Body of pancreas (tissue), 4 donors: ENCODE data around the gene FOXP1. TPM values are rescaled to one million over a fixed set of nuclear protein-coding genes. Genes with fewer than 3 reads are reported as not detected.

Experiments used
- ATAC-seq: fragments of 150-250 bp; one replicate; pipeline ENCODE4 v1.9.1; 2016
- DNase-seq, 4 donors: peaks; one replicate each; pipeline ENCODE4 v3.0.0-alpha.2; 2019
- H3K27ac ChIP-seq, 4 donors: fragments of 200-600 bp; sonication (generic); 1 replicate in 3 of 4; 2 replicates in 1 of 4; pipeline versions ENCODE4 v1.5.1 to v1.6.1; 2016 to 2019; ENCODE audit warnings: mild to moderate bottlenecking in 1 of 4, mixed read lengths in 1 of 4, moderate library complexity in 1 of 4
- H3K27me3 ChIP-seq, 2 donors: fragments of 200-600 bp; sonication (generic); one replicate each; pipeline ENCODE4 v1.6.0; 2016; ENCODE audit warnings: mild to moderate bottlenecking in 1 of 2
- H3K36me3 ChIP-seq, 2 donors: fragments of 200-600 bp; sonication (generic); replicated peaks in 1 of 2; 2 replicates each; pipeline ENCODE4 v1.5.1; 2016; ENCODE audit warnings: low read depth in 2 of 2; ENCODE audit not compliant: insufficient read depth in 1 of 2
- H3K4me1 ChIP-seq: fragments of 200-600 bp; sonication (generic); one replicate; pipeline ENCODE4 v1.6.0; 2016
- H3K4me3 ChIP-seq, 2 donors: fragments of 200-600 bp; sonication (generic); 1 replicate in 1 of 2; 2 replicates in 1 of 2; pipeline ENCODE4 v1.5.1; 2016 to 2019
- H3K9me3 ChIP-seq, 3 donors: fragments of 200-600 bp; sonication (generic); 1 replicate in 2 of 3; 2 replicates in 1 of 3; pipeline ENCODE4 v1.5.1; 2016
- CTCF ChIP-seq, 7 experiments: fragments of 450-650 bp in 4 of 7; fragments of 200-600 bp in 3 of 7; sonication (generic) in 3 of 7; IDR thresholded peaks; one replicate each; pipeline ENCODE4 v1.5.1; 2016 to 2019; ENCODE audit warnings: antibody characterized with exemption in 7 of 7
- POLR2A ChIP-seq, 3 donors: fragments of 450-650 bp; IDR thresholded peaks; one replicate each; pipeline ENCODE4 v1.6.1; 2016; ENCODE audit warnings: antibody characterized with exemption in 3 of 3, mild to moderate bottlenecking in 2 of 3
- WGBS, 2 donors: methylation state at CpG; one replicate each; pipeline ENCODE4 v1.1.5; 2017; 5-methylcytosine and 5-hydroxymethylcytosine counted together
- intact Hi-C: fragments of 100-400 bp; cut with DNase I; formaldehyde crosslinking; loops from one replicate; pipeline ENCODE4 v1.15.1; 2023
- total RNA-seq, 2 donors: library from RNA; depleted of rRNA; stranded (reverse); fragments of >200 nt; gene quantifications; one replicate each; pipeline ENCODE4 v1.1.0, GENCODE V29; 2016

Gene FOXP1
- total RNA-seq, 2 donors from 2014 or later: 85.7 to 86.1 TPM

GRCh38 chr3:71466483-71466882 is 117.0 kb downstream of the FOXP1 start:
- H3K36me3 ChIP-seq: no peaks in the 10 kb centered on the region
- no peaks in the 10 kb centered on the region for H3K27me3 ChIP-seq
- no peak for TF ChIP-seq POLR2A (IDR thresholded peaks at IDR 0.05)
- no peak for TF ChIP-seq CTCF (IDR thresholded peaks at IDR 0.05)
- no peak for ATAC-seq
- peaks cover 3% of the 10 kb centered on the region for H3K4me1 ChIP-seq
- H3K4me3 ChIP-seq: no peak overlapping the region
- no peak for DNase-seq
- WGBS, 2 donors: 82 to 84% methylated on average over 10 of the region's 10 CpGs
- no peak overlapping the region for H3K27ac ChIP-seq
- H3K9me3 ChIP-seq: no peaks in the 10 kb centered on the region
- intact Hi-C loops: no loop called here

- no peaks in the 10 kb centered on the region for H3K9me3 ChIP-seq
- no peaks in the 10 kb centered on the region for H3K36me3 ChIP-seq
- no peak for DNase-seq
- no peak overlapping the region for H3K27ac ChIP-seq
- WGBS, 2 donors: 89 to 92% methylated on average over 13 of the region's 13 CpGs
- H3K27me3 ChIP-seq: no peaks in the 10 kb centered on the region
- no peak for TF ChIP-seq CTCF (IDR thresholded peaks at IDR 0.05)
- no peak for TF ChIP-seq POLR2A (IDR thresholded peaks at IDR 0.05)
- no peak overlapping the region for H3K4me3 ChIP-seq
- peaks cover 3% of the 10 kb centered on the region for H3K4me1 ChIP-seq
- intact Hi-C loops: no loop called here
- ATAC-seq: no peak
These were observed 118.0 kb downstream of the FOXP1 start for GRCh38 chr3:71465371-71466036.

- TF ChIP-seq POLR2A (IDR thresholded peaks at IDR 0.05): no peak
- no peak for TF ChIP-seq CTCF (IDR thresholded peaks at IDR 0.05)
- Histone ChIP-seq H3K27ac (no peak overlapping the region), H3K4me3 (no peak overlapping the region), H3K9me3 (no peaks in the 10 kb centered on the region), H3K36me3 (no peaks in the 10 kb centered on the region), H3K4me1 (peaks cover 3% of the 10 kb centered on the region), H3K27me3 (no peaks in the 10 kb centered on the region)
- WGBS, 2 donors: 93 to 97% methylated on average over 2 of the region's 2 CpGs
- DNase-seq (no peak), ATAC-seq (no peak)
- intact Hi-C loops: no loop called here
These were observed 118.9 kb downstream of the FOXP1 start for GRCh38 chr3:71464613-71465012.

- 71 to 81% methylated on average over 3 of the region's 3 CpGs for WGBS, 2 donors
- Histone ChIP-seq H3K36me3 (no peaks in the 10 kb centered on the region), H3K27me3 (no peaks in the 10 kb centered on the region), H3K4me1 (peaks cover 3% of the 10 kb centered on the region), H3K27ac (no peak overlapping the region), H3K9me3 (no peaks in the 10 kb centered on the region), H3K4me3 (no peak overlapping the region)
- ATAC-seq (no peak), DNase-seq (no peak)
- TF ChIP-seq POLR2A (IDR thresholded peaks at IDR 0.05) (no peak), CTCF (IDR thresholded peaks at IDR 0.05) (no peak)
- intact Hi-C loops: no loop called here
These were observed 119.9 kb downstream of the FOXP1 start for GRCh38 chr3:71463617-71464016.

GRCh38 chr3:71462586-71462985 is 120.9 kb downstream of the FOXP1 start:
- TF ChIP-seq CTCF (IDR thresholded peaks at IDR 0.05) (no peak), POLR2A (IDR thresholded peaks at IDR 0.05) (no peak)
- 85 to 89% methylated on average over 7 of the region's 7 CpGs for WGBS, 2 donors
- H3K4me1 ChIP-seq: peaks cover 3% of the 10 kb centered on the region
- DNase-seq (no peak), ATAC-seq (no peak)
- H3K4me3 ChIP-seq: no peak overlapping the region
- no peaks in the 10 kb centered on the region for H3K27me3 ChIP-seq
- no peaks in the 10 kb centered on the region for H3K36me3 ChIP-seq
- intact Hi-C loops: no loop called here
- H3K9me3 ChIP-seq: no peaks in the 10 kb centered on the region
- H3K27ac ChIP-seq: no peak overlapping the region
